HG03108 (cell line): ENCODE measurements around the gene OR7A17.

Experiments used
- ATAC-seq: cut with Tn5 transposase; IDR thresholded peaks from one replicate; pipeline ENCODE4 v1.9.1; 2021; ENCODE audit warnings: moderate library complexity; ENCODE audit not compliant: unreplicated experiment

OR7A17 gene

DNA sequence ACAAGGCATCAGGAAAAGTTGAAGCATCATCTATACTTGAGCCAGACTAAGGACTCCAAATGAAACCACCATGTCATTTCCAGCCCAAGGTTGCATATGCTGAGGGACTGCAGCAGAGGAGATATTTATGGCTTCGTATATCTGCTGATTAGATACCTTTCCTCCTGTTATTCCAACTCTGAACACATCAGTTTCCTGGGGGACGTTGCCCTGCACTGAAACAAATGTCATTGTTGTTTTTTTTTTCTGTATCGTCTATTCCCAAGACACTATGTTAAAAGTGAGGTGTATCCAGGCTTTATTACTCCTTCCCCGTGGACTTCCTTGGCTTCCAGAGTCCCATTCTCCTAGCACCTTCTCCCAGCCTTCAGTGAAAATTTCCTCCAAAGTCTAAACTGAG is at the start of gene OR7A17:
Gene OR7A17, minus strand, starts transcription at position 101 of the 400 bp plus-strand sequence. CDS start 4,777 bp downstream, outside the sequence.
- ATAC-seq = no peak

DNA sequence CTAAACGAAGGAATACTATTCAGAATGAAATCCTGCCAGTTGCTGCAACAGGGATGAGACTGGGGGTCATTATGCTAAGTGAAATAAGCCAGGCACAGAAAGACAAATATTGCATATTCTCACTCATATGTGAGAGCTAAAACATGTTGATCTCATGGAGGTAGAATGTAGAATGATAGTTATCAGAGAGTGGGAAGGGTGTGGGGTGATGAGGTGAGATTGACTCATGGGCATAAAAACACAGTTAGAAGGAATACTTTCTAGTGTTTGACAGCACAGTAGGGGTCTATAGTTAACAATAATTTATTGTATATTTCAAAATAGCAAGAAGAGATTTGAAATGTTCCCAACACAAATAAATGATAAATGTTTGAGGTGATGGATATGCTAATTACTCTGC is 47.6 kb upstream of the OR7A17 start:
- ATAC-seq = no peak

DNA sequence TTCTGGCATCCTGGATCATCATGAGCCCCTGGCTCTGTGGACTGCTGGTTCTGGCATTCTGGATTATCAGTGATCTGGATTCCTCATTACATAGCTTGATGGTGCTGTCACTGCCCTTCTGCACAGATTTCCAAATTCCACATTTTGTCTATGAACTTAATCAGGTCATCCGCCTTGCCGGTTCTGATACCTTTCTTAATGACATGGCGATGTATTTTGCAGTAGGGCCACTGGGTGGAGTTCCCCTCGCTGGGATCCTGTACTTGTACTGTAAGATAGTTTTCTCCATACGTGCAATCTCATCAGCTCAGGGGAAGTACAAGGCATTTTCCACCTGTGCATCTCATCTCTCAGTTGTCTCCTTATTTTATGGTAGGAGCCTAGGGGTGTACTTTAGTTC is 30.9 kb upstream of the OR7A17 start:
- no peak for ATAC-seq

DNA sequence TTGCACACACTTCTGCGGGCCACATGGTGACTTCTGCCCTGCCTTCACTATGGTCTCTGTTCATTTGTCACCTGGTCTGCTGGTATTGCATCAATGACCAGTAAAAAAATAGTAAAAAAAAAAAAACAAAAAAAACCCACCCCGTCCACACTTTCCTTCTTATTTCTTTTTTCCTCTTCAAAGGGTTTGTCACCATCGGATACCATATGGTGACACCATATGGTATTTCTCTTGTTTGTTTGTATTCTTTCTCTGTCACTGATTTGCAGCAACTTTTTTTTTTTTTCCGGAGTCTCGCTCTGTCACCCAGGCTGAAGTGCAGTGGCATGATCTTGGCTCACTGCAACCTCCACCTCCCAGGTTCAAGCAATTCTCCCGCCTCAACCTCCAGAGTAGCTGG is 29.2 kb upstream of the OR7A17 start:
- no peak for ATAC-seq

DNA sequence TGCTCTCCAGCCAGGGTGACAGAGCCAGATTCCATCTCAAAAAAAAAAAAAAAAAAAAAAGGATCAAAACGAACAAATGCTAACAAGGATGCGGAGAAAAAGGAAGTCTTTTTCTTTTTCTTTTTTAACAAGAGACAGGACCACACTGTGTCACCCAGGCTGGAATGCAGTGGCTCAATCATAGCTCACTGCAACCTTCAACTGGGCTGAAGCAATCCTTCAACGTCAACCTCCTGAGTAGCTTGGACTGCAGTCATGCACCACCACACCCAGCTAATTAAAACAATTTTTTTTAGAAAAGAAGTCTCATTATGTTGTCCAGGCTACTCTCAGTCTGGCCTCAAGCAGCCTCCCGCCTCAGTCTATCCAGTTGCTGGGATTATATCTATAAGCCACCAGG is 20.8 kb upstream of the OR7A17 start:
- ATAC-seq = no peak

DNA sequence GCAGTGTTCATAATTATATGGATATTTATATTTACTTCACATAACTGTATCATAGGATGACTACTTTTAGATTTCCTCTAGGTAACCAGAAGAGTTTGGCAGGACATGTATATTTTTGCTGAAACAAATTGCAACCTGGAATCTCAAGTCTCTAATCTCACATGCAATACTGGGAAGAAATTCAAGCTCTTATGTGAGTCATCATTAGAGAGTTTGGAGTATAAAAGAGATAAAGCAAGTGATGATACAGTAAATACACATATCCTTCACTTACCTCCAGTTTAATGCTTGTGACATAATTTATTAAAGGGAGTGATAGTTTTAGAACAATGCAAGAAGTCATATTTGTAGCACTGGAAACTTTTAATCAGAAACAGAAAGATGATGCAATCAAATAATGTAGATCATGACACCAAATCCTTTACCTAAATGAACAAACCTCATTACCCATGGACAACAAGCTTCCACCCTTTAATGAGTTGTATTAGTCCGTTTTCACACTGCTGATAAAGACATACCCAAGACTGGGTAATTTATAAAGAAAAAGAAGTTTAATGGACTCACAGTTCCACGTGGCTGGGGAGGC is 15.8 kb upstream of the OR7A17 start:
- ATAC-seq = no peak

DNA sequence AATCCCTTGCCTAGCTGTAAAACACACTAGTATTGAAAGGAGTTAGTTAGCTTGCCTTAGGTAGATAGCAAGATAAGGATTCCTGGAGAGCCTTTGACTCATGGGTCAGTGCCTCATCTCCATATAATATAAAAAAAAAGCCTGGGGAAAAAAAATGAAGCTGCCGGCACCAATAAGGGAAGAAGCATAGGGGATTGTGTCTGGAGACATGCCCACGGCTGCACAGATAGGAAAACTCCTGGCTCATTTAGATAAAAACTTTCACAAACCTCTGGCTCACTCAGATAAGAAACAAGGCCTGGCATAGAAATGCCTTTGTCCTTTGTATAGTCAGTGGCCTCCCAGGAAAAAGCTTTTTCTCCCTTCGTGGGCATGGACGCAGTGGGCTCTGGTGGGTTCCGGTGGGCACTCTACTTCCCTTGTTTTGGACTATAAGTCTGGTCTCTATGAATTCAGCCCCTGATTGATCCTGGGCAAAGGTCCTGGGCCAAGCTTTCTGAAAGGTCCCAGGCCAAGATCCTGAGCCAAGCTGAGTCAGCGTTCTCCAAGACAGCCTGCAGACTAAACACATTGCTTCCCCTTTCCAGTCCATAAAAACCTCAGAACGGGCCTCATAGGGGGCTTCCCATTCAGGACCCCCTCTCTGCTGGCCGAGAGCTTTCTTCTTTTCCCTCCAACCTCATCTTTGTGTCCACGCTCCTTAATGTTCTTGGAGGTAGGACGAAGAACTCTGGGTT is 4.9 kb upstream of the OR7A17 start:
- ATAC-seq = no peak

DNA sequence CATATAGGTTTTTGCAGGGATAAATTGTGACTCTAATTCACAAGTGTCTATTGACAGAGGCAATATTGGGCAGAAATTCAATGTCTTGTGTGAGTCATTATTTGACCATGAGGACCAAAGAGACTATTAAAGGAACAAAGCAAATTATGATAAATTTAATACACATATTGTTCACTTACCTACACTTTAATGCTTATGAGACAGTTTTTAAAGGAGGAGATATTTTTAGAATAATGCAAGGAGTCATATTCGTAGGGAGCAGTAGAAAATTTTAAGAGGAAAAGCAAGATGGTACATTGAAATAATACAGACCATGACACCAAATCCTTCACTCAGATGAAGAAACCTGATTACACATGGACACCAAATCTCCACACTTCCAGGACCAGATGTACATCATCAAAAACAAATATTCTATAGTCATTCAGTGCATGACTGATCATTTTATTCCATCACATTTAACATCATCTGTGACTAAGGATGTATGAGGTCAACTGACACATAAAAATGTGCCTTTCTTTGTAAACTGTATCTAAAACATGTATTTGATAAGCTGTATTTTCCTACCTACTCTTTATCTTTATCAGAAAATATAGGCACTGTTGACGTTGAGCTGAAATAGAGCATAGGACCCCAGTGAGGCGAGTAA is 4.2 kb upstream of the OR7A17 start:
- ATAC-seq = no peak

DNA sequence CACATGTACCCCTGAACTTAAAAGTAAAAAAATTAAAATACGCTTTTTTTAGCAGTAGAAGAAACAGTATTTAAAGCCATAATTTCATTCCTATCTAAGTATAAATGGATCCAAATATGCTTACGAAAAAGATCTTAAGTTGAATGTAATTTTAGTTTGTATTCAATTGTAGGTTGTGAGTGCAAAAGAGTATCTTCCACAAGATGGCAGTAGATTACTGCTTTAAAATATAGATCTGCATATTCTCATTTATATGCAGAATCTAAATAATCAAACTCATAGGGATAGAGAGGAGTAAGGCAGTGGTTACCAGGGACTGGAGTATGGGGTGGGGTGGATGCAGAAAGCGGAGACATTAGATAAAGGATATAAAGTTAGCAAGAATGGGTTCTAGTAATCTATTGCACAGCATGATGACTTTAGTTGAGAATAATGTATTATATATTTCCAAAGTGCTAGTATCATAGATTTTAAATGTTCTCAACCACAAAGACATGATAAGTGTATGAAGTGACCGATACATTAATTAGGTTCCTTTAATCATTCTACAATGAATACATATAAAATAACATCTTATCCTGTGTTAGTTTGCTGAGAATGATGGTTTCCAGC is 14.2 kb downstream of the OR7A17 start:
- ATAC-seq = no peak

DNA sequence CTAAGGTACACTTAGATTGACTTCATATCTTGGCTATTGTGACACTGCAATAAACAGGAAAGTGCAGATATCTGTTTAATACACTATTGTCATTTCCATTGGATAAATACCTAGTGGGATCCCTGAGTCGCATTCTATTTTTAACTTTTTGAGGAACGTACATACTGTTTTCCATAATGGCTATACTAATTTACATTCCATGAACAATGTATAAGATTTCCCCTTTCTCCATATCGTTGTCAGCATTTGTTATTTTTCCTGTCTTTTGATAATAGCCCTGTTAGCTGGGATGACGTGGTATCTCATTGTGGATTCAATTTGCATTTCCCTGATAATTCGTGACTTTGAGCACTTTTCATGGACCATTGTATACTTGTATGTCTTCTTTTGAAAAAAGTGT is 17.4 kb downstream of the OR7A17 start:
- ATAC-seq = no peak

DNA sequence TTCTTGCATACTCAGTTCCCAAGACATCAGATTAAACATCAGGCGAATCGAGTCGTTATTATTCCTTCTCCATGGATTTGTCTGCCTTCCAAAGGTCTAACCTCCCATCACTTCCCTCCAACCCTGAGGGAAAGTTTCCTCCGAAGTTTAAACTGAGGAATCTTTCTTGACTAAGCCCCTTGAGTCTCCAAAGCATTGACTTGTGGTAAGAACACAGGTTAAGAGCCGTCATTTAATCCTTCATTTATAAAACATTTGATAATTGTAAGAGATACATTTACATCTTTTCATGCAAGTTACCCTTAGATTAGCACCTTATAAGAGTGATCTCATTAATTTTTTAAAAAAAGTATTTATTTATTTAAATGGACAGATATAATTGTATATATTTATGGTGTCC is 37.1 kb downstream of the OR7A17 start, which contains the start of gene OR7A10:
Gene OR7A10, minus strand, starts transcription at position 101 of the 400 bp plus-strand sequence. CDS start 7,045 bp downstream, outside the sequence.
- no peak for ATAC-seq

DNA sequence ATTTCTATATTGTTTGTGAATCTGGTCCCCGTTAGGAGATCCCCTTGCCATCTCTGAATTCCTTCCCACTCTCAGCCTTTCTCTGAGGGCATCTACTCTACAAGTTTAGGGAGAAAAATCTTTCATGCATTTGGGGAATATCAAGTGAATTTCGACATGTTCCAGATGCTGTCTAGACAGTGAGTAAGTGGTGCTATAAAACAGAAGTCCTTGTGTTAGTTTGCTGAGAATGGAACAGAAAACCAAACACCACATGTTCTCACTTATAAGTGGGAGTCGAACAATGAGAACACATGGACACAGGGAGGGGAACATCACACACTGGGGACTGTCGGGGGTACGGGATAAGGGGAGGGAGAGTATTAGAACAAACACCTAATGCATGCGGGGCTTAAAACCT is 42.4 kb downstream of the OR7A17 start:
- no peak for ATAC-seq

DNA sequence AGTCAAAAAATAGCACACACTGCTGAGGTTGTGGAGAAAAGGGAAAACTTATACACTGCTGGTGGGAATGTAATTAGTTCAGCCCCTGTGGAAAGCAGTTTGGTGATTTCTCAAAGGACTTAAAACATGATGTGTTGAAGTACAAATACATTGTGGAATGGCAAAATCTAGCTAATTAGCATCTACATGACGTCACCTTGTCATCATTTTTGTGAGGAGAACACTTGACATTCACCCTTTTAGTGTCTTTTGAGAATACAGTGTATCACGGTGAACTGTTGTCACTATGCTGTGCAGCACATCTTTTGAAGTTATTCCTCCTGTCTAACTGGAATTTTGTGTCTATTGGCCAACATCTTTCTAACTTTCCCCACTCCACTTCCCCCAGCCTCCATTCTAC is 42.8 kb downstream of the OR7A17 start:
- ATAC-seq = no peak

DNA sequence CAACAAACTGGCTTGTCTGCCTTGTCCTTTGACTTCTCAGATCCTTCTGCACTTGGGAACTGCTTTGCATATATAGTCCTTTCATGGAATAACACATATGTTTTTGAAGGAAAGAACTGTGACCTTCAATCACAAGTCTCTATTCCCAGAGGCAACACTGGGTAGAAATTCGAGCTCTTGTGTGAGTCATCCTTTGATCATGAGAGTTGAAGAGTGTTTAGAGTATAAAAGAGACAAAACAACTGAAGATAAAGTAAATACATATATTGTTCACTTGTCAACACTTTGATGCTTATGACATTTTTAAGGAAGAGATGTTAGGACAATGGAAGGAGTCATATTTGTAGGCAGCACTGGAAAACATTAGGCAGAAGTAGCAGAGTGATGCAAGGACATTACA is 45.7 kb downstream of the OR7A17 start:
- ATAC-seq = no peak

DNA sequence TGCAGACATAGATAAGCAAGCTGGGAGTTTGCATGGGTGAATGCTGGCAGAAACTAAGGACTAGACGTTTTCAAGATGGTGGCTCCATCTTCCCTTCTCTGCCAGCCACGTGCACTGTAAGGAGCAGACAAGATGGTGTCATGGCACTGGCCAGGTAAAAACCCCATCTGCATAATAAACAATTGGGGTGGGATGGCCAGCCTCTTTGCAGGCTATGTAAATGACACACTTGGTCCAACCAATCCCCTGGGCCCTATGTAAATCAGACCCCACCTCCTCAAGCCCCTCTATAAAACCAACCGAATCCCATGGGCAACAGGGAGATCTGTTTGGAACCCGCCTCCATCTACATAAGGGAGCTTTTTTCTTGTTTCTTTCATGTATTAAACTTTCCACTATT is 48.5 kb downstream of the OR7A17 start:
- no peak for ATAC-seq

DNA sequence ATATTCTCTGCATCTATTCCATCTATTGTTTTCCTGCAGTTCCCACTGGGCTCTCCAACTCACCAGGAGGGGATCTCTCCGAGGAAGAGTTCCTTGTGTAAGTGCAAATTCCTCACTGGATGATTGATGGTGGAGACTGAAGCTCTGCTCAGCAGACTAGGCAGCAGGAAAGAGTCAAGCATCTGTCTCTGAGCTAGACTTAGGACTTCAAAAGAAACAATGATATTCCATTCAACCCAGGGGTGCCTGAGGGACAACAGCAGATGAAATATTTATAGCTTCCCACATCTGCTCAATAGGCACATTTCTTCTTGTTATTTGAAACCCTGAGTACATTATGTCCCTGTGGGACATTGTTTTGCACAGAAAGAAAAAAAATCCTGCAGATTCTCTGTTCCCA is 50.9 kb downstream of the OR7A17 start, which contains the start of the genes OR7A5 and OR7C1:
Gene OR7A5, minus strand, starts transcription at position 175 of the 400 bp plus-strand sequence. CDS start 6,944 bp downstream, outside the sequence.
Gene OR7C1, minus strand, starts transcription at position 175 of the 400 bp plus-strand sequence. CDS start 35,049 bp downstream, outside the sequence.
- ATAC-seq = no peak

DNA sequence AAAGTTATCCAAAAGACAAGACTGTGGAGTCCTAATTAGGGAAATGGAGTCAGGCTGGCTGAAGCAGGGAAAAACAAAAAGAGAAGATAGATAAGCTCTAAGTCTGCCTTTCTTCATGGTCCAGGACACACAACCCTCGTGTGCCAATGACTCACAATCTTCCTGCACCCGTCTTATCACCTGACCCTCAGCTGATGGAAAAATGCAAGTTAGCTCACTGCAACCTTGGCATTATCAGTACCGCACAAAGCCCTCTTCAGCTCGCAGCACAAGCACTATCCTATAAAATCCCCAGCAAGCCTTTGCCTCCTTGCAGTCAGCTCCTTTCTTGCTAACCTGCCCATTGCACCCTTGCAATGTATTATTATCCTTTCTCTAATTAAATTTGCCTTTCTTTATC is 55.2 kb downstream of the OR7A17 start:
- ATAC-seq = no peak
